ENCODE data around the gene NEBL. TPM values are rescaled to one million over a fixed set of nuclear protein-coding genes. Genes with fewer than 3 reads are reported as not detected.

Gene NEBL, protein sequence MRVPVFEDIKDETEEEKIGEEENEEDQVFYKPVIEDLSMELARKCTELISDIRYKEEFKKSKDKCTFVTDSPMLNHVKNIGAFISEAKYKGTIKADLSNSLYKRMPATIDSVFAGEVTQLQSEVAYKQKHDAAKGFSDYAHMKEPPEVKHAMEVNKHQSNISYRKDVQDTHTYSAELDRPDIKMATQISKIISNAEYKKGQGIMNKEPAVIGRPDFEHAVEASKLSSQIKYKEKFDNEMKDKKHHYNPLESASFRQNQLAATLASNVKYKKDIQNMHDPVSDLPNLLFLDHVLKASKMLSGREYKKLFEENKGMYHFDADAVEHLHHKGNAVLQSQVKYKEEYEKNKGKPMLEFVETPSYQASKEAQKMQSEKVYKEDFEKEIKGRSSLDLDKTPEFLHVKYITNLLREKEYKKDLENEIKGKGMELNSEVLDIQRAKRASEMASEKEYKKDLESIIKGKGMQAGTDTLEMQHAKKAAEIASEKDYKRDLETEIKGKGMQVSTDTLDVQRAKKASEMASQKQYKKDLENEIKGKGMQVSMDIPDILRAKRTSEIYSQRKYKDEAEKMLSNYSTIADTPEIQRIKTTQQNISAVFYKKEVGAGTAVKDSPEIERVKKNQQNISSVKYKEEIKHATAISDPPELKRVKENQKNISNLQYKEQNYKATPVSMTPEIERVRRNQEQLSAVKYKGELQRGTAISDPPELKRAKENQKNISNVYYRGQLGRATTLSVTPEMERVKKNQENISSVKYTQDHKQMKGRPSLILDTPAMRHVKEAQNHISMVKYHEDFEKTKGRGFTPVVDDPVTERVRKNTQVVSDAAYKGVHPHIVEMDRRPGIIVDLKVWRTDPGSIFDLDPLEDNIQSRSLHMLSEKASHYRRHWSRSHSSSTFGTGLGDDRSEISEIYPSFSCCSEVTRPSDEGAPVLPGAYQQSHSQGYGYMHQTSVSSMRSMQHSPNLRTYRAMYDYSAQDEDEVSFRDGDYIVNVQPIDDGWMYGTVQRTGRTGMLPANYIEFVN
- total RNA-seq = 45.6 TPM

DNA sequence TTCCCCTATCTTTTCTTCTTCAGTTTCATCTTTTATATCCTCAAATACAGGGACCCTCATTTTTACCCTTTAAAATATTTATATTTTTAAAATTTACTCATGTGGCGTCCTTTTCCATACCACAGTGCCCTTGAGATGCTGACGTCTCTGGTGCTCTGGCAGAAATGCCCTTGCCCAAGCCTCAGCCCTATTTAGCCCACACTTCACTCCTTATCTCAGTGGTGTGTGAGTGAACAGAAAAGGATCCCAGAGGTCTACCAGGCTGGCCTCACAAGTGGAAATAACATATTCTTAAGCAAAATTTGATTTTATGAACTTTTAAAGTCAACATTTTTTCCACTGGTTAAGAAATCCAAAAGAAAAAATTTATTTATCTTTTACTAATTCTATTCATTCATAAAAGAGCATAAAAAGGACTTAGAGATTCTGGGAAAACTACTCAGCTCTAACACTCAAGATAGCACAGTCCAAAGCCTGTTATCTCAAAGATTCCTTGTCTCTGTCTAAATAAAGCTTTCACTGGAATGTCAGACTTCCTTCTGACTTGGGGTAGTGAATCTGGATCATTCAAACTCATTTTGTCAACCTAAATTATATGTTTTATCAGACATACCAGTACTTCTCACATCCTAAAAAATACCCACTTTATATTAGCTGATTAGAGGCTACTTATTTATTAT, at the start of gene NEBL:
TSS of gene NEBL (minus strand) at position 166 of the 680 bp plus-strand sequence. CDS start at position 60, 106 bp downstream.

Data from camera-type eye (tissue), 1 donor.